ENCODE results near the gene TRPV6.

TRPV6 gene

DNA sequence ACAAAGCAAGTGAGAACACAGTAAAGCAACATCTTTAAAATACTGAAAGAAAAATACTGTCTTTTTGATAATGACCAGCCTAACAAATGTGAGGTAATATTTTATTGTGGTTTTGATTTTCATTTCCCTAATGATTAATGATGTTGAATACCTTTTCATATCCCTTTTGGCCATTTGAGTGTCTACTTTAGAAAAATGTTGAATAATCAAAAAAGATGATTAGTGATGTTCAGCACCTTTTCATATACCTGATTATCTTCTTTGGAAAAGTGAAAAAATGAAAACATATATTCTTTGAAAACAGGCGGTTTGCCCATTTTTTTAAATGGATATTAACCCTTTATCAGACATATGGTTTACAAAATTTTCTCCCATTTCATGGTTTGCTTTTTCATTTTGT, 62.8 kb downstream of the TRPV6 start:
- no peak for DNase-seq
- Histone ChIP-seq H4K91ac (ENCODE audit: low read length) (no peak overlapping the region), H3K18ac (ENCODE audit: low read depth in 1 of 2, low read length in 2 of 2) (no peak overlapping the region), H3K27ac (ENCODE audit: low read length, poor library complexity, severe bottlenecking) (no peak overlapping the region), H2AFZ (ENCODE audit: low read depth, low read length) (no peak overlapping the region), H3K4ac (ENCODE audit: low read depth in 1 of 2, low read length in 2 of 2) (no peak overlapping the region), H2BK12ac (ENCODE audit: low read length in 2 of 2) (no peak overlapping the region), H3K4me1 (ENCODE audit: control insufficient read depth, insufficient read depth, low read depth, low read length) (no peaks in the 10 kb centered on the region), H3K14ac (ENCODE audit: low read length in 2 of 2) (no peak overlapping the region), H4K8ac (ENCODE audit: low read length) (no peak overlapping the region), H3K4me3 (ENCODE audit: insufficient read depth in 1 of 2, low read depth in 1 of 2, low read length in 2 of 2) (no peak overlapping the region), H2BK120ac (ENCODE audit: low read depth, low read length) (no peak overlapping the region), H3K9me3 (ENCODE audit: control insufficient read depth, low read length) (peaks cover 3% of the 10 kb centered on the region), H2BK5ac (ENCODE audit: low read depth, low read length, poor library complexity, severe bottlenecking) (no peak overlapping the region), H2BK15ac (ENCODE audit: low read depth, poor library complexity, severe bottlenecking) (no peak overlapping the region), H3K36me3 (ENCODE audit: control insufficient read depth in 1 of 2, insufficient read depth in 2 of 2, low read depth in 1 of 2, low read length in 2 of 2) (no peaks in the 10 kb centered on the region), H3K4me2 (ENCODE audit: low read length, poor library complexity, severe bottlenecking) (no peak overlapping the region), H3K23ac (ENCODE audit: low read length in 2 of 2) (no peak overlapping the region), H3K27me3 (ENCODE audit: control insufficient read depth in 1 of 2, insufficient read depth in 1 of 2, low read length in 2 of 2) (peaks cover 14 to 21% of the 10 kb centered on the region in 2 experiments), H2AK5ac (ENCODE audit: low read length, severe bottlenecking) (no peak overlapping the region), H3K79me1 (replicated peaks; ENCODE audit: low read length, poor library complexity, severe bottlenecking) (no peaks in the 10 kb centered on the region), H3K9ac (ENCODE audit: low read length) (no peak overlapping the region)
- WGBS = no CpG with 5 or more reads among the region's 1 CpG
